ENCODE results near the gene FBLN1.

DNA sequence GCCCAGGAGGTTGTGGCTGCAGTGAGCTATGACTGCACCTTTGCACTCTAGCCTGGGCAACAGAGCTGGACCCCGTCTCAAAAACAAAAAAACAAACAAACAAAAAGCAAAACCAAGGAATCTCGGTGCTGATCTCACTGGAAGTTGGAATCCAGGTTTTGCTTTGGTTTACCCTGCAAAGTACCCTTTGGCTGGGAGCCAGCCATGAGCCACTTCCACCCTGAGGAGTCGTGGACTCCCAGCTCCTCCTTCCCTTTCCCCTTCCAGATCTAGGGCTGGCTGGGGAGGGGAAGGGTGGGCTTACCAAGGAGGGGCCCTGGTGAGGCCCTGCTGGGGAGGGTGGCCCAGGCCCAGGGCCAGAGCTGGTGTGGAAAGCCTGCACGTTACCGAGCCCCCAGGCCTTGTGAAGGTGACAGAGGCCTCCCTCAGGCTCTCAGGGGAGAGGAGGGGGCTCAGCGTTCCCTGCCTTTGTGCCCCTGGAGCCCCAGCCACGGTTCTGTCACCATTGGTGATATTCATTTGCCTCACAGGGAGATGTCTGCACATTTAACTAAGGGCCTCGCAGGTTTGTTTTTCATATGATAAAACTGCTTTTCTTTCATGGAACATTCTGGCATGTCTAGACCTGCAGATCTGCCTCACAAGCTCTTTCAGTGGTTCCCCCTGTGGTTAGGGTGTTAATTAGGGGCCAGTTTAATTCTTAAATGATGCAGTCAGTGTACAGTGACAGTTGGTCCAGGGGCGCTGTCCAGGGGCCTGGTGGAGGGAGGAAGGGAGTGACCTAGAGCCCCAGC is 29.0 kb downstream of the FBLN1 start:
- TF ChIP-seq CTCF (IDR thresholded peaks at IDR 0.05; ENCODE audit: low read depth, low read length) (no peak), EZH2phosphoT487 (IDR thresholded peaks at IDR 0.05; ENCODE audit: low read depth) (no peak)
